Measurements from ENCODE around the gene SCGN. TPM values are rescaled to one million over a fixed set of nuclear protein-coding genes. Genes with fewer than 3 reads are reported as not detected.
A peak's percentile ranks its signal among the peaks of the same experiment; 100 is the strongest.

SCGN gene
- total and polyA plus RNA-seq, 9 of the 15 experiments (the other 6 are each of a cell fraction or from before 2014, with no cell fraction given), result not detected

DNA sequence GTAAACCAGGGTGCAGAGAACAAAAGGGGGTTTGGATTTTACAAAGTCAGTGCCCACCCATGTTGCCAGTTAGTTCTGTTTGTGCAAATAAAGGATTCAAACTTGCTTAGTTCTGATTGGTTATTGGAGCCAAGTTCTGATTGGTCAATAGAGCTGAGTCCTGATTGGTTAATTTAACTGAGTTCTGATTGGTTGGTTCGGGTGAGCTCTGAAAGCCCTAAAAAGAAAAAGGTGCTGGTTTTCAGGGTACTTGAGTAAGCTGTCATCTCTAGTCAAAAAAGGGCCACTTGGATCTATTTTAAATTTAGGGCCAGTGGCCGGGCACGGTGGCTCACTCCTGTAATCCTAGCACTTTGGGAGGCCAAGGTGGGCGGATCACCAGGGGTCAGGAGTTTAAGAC lies 47.6 kb downstream of the SCGN start:
- no peak overlapping the region for H3K4me2 ChIP-seq (ENCODE audit: insufficient read depth, low read length)
- H3K4me3 ChIP-seq, result no peak overlapping the region
- H2AFZ ChIP-seq (ENCODE audit: low read depth, low read length), result no peak overlapping the region
- TF ChIP-seq CC2D1A (IDR thresholded peaks at IDR 0.05) (peak; percentile 47; the same call in 1 of the 2 replicates), RBM25 (IDR thresholded peaks at IDR 0.05; ENCODE audit: low read depth, low read length, severe bottlenecking) (peak; percentile 65), ASH1L (IDR thresholded peaks at IDR 0.05; ENCODE audit: borderline replicate concordance, low read depth, partially characterized antibody) (peak; percentile 18), HNRNPUL1 (IDR thresholded peaks at IDR 0.05; ENCODE audit: low read length) (no peak), PHTF2 (CRISPR knock-in tag; IDR thresholded peaks at IDR 0.05) (no peak), BDP1 (IDR thresholded peaks at IDR 0.05; ENCODE audit: insufficient read depth, insufficient read length) (no peak), NFYB (IDR thresholded peaks at IDR 0.05; ENCODE audit: extremely low read depth, insufficient read length) (peak; percentile 44)
- no peak overlapping the region for H3K27ac ChIP-seq (ENCODE audit: extremely low read depth, low read depth, low read length)
- no peaks in the 10 kb centered on the region for H3K9me1 ChIP-seq (ENCODE audit: control insufficient read depth, insufficient read depth, low read length)
- POLR2A ChIA-PET, result interaction anchor here (0.7 kb wide), 1 partner anchor 43 kb away, joined by 3 read pairs; no protein-coding TSS in a partner anchor
- intact Hi-C loops (cut with micrococcal nuclease) (no loop called here), in situ Hi-C loops (cut with MboI) (no loop called here)
- BruUV-seq (replicated peaks), result no TSS peak
- no peaks in the 10 kb centered on the region for H3K36me3 ChIP-seq (ENCODE audit: control insufficient read depth, insufficient read depth, low read length)
- 35% methylated on average over 4 of the region's 4 CpGs for WGBS (ENCODE audit: insufficient coverage, low coverage, missing lambda C conversion rate)
- H3K4me1 ChIP-seq (replicated peaks in 1 of 2; ENCODE audit: control insufficient read depth in 2 of 2, insufficient read depth in 2 of 2, low read length in 2 of 2), result peaks cover 0 to 7% of the 10 kb centered on the region in 2 experiments; a peak in 2 of 5 replicates
- DNase-seq (ENCODE audit: extremely low read depth in 1 of 4, low spot score in 3 of 4), result peak in 3 of 4 experiments; percentile 47 to 64 (median 63)
- H3K9me3 ChIP-seq (replicated peaks; ENCODE audit: control insufficient read depth, insufficient read depth, low read depth, low read length), result no peaks in the 10 kb centered on the region
- no peaks in the 10 kb centered on the region for H3K79me2 ChIP-seq (ENCODE audit: control insufficient read depth, insufficient read depth, low read length)
- H4K20me1 ChIP-seq (replicated peaks; ENCODE audit: control insufficient read depth, insufficient read depth, low read length), result no peaks in the 10 kb centered on the region
- H3K27me3 ChIP-seq (ENCODE audit: control insufficient read depth in 2 of 2, insufficient read depth in 2 of 2, low read length in 2 of 2), result no peaks in the 10 kb centered on the region
- FAIRE-seq, result no peak
- CTCF ChIA-PET (ENCODE audit: low intra/inter-chr PET ratio), result interaction anchor here (0.7 kb wide), 1 partner anchor 10 kb away, joined by 4 read pairs; no protein-coding TSS in a partner anchor
- no peak for ATAC-seq
- H3K9ac ChIP-seq (ENCODE audit: insufficient read depth in 1 of 2, low read depth in 2 of 2, low read length in 2 of 2), result no peak overlapping the region

Data from K562 (cell line).